Stimulated activated CD4-positive, alpha-beta T cell treated with anti-CD3 and anti-CD28 coated beads, Interleukin-1b, Interleukin-23, amount 100 ng/mL, for 4 hours (primary cell): ENCODE measurements around the gene CYCS.

Experiments used
- DNase-seq, 2 donors: peaks; one replicate each; pipeline ENCODE4 v3.0.0-alpha.2; 2020; ENCODE audit warnings: low read depth in 2 of 2

CYCS gene

GRCh38 chr7:25125137-25125946 lies at the start of gene CYCS:
Gene CYCS, minus strand, starts transcription at chr7:25125260. Its CDS starts 1,141 bp downstream, at chr7:25124119.
- peak; percentile 98 to 99 for DNase-seq

- no peak for DNase-seq
These were observed 48.1 kb upstream of the CYCS start for GRCh38 chr7:25173184-25173583.

- no peak for DNase-seq
These were observed 46.5 kb upstream of the CYCS start for GRCh38 chr7:25171516-25171915.

- no peak for DNase-seq
These were observed 46.0 kb upstream of the CYCS start for GRCh38 chr7:25171071-25171470.

- DNase-seq, result no peak
These were observed 44.6 kb upstream of the CYCS start for GRCh38 chr7:25169683-25170082.

GRCh38 chr7:25168145-25168544 lies 43.1 kb upstream of the CYCS start:
- no peak for DNase-seq

- DNase-seq, result no peak
These were observed 42.3 kb upstream of the CYCS start for GRCh38 chr7:25167262-25167843.

GRCh38 chr7:25159983-25160596 lies 35.0 kb upstream of the CYCS start:
- DNase-seq, result peak in 1 of 2 donors; percentile 20

- DNase-seq, result no peak
These were observed 33.9 kb upstream of the CYCS start for GRCh38 chr7:25158966-25159365.

- DNase-seq, result no peak
These were observed 26.7 kb upstream of the CYCS start for GRCh38 chr7:25151773-25152172.

- no peak for DNase-seq
These were observed 24.8 kb upstream of the CYCS start for GRCh38 chr7:25149836-25150235.

GRCh38 chr7:25148772-25149575 lies 23.9 kb upstream of the CYCS start:
- DNase-seq, result no peak

GRCh38 chr7:25143763-25144162 lies 18.7 kb upstream of the CYCS start:
- DNase-seq, result no peak

- DNase-seq, result no peak
These were observed 14.5 kb upstream of the CYCS start for GRCh38 chr7:25139536-25139935.

- no peak for DNase-seq
These were observed 9.4 kb upstream of the CYCS start for GRCh38 chr7:25134358-25135010.

GRCh38 chr7:25132430-25132829 lies 7.4 kb upstream of the CYCS start:
- no peak for DNase-seq

- DNase-seq, result no peak
These were observed 1.7 kb upstream of the CYCS start for GRCh38 chr7:25126751-25127150.

GRCh38 chr7:25124465-25125136 lies 459 bp downstream of the CYCS start:
- peak in 1 of 2 donors; percentile 17 for DNase-seq

- DNase-seq, result no peak
These were observed 2.7 kb downstream of the CYCS start for GRCh38 chr7:25122373-25122772.

- no peak for DNase-seq
These were observed 3.5 kb downstream of the CYCS start for GRCh38 chr7:25121599-25121998.

GRCh38 chr7:25119102-25119501 lies 6.0 kb downstream of the CYCS start:
- no peak for DNase-seq
